ENCODE results near the gene FCHO2.
"Not testable (repeated sequence)": the region's sequence is repeated elsewhere in the genome, so short reads cannot be mapped to it uniquely, and the experiment has no call there.

Gene FCHO2

GRCh38 chr5:72955768-72956323 is at the start of gene FCHO2:
Gene FCHO2, plus strand, starts transcription at chr5:72956041. Its CDS starts 56 bp downstream, at chr5:72956097.
- DNase-seq (ENCODE audit: low read depth), result peak; percentile 98

- no peak for DNase-seq (ENCODE audit: low read depth)
Measured at GRCh38 chr5:72906806-72907205, 49.0 kb upstream of the FCHO2 start.

GRCh38 chr5:72908664-72909063 is 47.2 kb upstream of the FCHO2 start:
- DNase-seq (ENCODE audit: low read depth), result no peak

- no peak for DNase-seq (ENCODE audit: low read depth)
Measured at GRCh38 chr5:72917371-72917776, 38.5 kb upstream of the FCHO2 start.

- peak; percentile 60 for DNase-seq (ENCODE audit: low read depth)
Measured at GRCh38 chr5:72920690-72921502, 34.9 kb upstream of the FCHO2 start.

- no peak for DNase-seq (ENCODE audit: low read depth)
Measured at GRCh38 chr5:72921886-72922285, 34.0 kb upstream of the FCHO2 start.

- DNase-seq (ENCODE audit: low read depth), result no peak
Measured at GRCh38 chr5:72922422-72922821, 33.4 kb upstream of the FCHO2 start.

GRCh38 chr5:72925336-72926010 is 30.4 kb upstream of the FCHO2 start:
- no peak for DNase-seq (ENCODE audit: low read depth)

- not testable (repeated sequence) for DNase-seq (ENCODE audit: low read depth)
Measured at GRCh38 chr5:72932686-72933085, 23.2 kb upstream of the FCHO2 start.

GRCh38 chr5:72934953-72935725 is 20.7 kb upstream of the FCHO2 start:
- DNase-seq (ENCODE audit: low read depth), result not testable (repeated sequence)

GRCh38 chr5:72936893-72937292 is 18.9 kb upstream of the FCHO2 start:
- DNase-seq (ENCODE audit: low read depth), result no peak

- no peak for DNase-seq (ENCODE audit: low read depth)
Measured at GRCh38 chr5:72937517-72938061, 18.3 kb upstream of the FCHO2 start.

GRCh38 chr5:72938206-72938605 is 17.6 kb upstream of the FCHO2 start:
- DNase-seq (ENCODE audit: low read depth), result no peak

- no peak for DNase-seq (ENCODE audit: low read depth)
Measured at GRCh38 chr5:72940082-72940481, 15.8 kb upstream of the FCHO2 start.

GRCh38 chr5:72943307-72943706 is 12.5 kb upstream of the FCHO2 start:
- DNase-seq (ENCODE audit: low read depth), result no peak

GRCh38 chr5:72947498-72947897 is 8.3 kb upstream of the FCHO2 start:
- no peak for DNase-seq (ENCODE audit: low read depth)

GRCh38 chr5:72949481-72949880 is 6.4 kb upstream of the FCHO2 start:
- no peak for DNase-seq (ENCODE audit: low read depth)

GRCh38 chr5:72951671-72952468 is 4.0 kb upstream of the FCHO2 start:
- peak; percentile 83 for DNase-seq (ENCODE audit: low read depth)

- DNase-seq (ENCODE audit: low read depth), result no peak
Measured at GRCh38 chr5:72954389-72954788, 1.5 kb upstream of the FCHO2 start.

- no peak for DNase-seq (ENCODE audit: low read depth)
Measured at GRCh38 chr5:72955143-72955767, 586 bp upstream of the FCHO2 start.

Data from EH (cell line).